Measurements from ENCODE around the gene GATA3.

The GATA3 gene

GRCh38 chr10:8116926-8117493 lies 62.5 kb downstream of the GATA3 start:
- no peak for TF ChIP-seq CTCF (IDR thresholded peaks at IDR 0.05; ENCODE audit: low read depth, low read length, missing control alignments)
- no peak for DNase-seq (ENCODE audit: low read depth)
- no peak overlapping the region for H3K4me3 ChIP-seq (ENCODE audit: low read depth, low read length)

GRCh38 chr10:8121201-8121890 lies 66.9 kb downstream of the GATA3 start:
- no peak for TF ChIP-seq CTCF (IDR thresholded peaks at IDR 0.05; ENCODE audit: low read depth, low read length, missing control alignments)
- H3K4me3 ChIP-seq (ENCODE audit: low read depth, low read length): no peak overlapping the region
- DNase-seq (ENCODE audit: low read depth): no peak

GRCh38 chr10:8122611-8123369 lies 68.3 kb downstream of the GATA3 start:
- DNase-seq (ENCODE audit: low read depth): no peak
- no peak overlapping the region for H3K4me3 ChIP-seq (ENCODE audit: low read depth, low read length)
- TF ChIP-seq CTCF (IDR thresholded peaks at IDR 0.05; ENCODE audit: low read depth, low read length, missing control alignments): no peak

GRCh38 chr10:8124436-8124835 lies 69.9 kb downstream of the GATA3 start:
- no peak for TF ChIP-seq CTCF (IDR thresholded peaks at IDR 0.05; ENCODE audit: low read depth, low read length, missing control alignments)
- DNase-seq (ENCODE audit: low read depth): no peak
- H3K4me3 ChIP-seq (ENCODE audit: low read depth, low read length): no peak overlapping the region
